ENCODE data around the gene PRRG4. TPM values are rescaled to one million over a fixed set of nuclear protein-coding genes. Genes with fewer than 3 reads are reported as not detected.
"Not testable (repeated sequence)": the region's sequence is repeated elsewhere in the genome, so short reads cannot be mapped to it uniquely, and the experiment has no call there.

Gene PRRG4
- total RNA-seq, 1 donor from 2014 or later: not detected

DNA sequence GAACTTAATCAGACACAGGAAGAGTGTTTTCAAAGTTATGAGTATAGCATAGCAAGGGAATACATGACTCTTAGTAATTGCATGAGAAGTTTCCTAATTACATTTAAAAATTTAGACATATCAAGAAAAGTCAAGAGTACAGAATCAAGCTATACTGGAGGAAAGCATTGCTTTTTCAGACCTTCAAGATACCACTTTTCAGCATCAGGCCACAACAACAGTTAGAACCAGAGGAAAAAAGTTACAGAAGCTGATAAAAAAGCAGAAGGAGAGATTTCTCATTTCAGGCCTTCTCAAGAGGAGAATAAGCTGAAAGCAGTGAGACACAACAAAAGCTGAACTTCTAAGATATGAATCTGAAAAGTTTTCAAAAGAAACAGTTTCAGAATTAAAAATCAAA, 34.8 kb downstream of the PRRG4 start:
- H3K27ac Mint-ChIP-seq (ENCODE audit: unreplicated experiment): no peak overlapping the region
- no peak for DNase-seq (ENCODE audit: low spot score)
- H3K4me1 Mint-ChIP-seq (ENCODE audit: low read depth): no peaks in the 10 kb centered on the region

DNA sequence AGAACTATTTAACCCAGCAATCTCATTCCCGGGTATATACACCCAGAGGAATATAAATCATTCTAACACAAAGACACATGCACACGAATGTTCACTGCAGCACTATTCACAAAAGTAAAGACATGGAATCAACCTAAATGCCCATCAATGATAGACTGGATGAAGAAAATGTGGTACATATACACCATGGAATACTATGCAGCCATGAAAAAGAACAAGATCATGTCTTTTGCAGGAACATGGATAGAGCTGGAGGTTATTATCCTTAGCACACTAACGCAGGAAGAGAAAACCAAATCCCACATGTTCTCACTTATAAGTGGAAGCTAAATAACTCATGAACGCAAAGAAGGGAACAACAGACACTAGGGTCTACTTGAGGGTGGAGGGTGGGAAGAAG, 39.0 kb downstream of the PRRG4 start:
- peaks cover 22% of the 10 kb centered on the region for H3K27me3 Mint-ChIP-seq (ENCODE audit: low read depth)
- H3K27ac Mint-ChIP-seq (ENCODE audit: unreplicated experiment); DNase-seq (ENCODE audit: low spot score): not testable (repeated sequence)

More for the DNA sequence above, 34.8 kb downstream of the PRRG4 start:
- Mint-ChIP-seq H3K36me3 (ENCODE audit: low read depth) (peaks cover 4% of the 10 kb centered on the region), H3K27me3 (ENCODE audit: low read depth) (peaks cover 32% of the 10 kb centered on the region), H3K9me3 (ENCODE audit: low read depth) (peaks cover 5% of the 10 kb centered on the region), H3K4me3 (ENCODE audit: unreplicated experiment) (no peak overlapping the region)
- TF ChIP-seq, protein P1, sequence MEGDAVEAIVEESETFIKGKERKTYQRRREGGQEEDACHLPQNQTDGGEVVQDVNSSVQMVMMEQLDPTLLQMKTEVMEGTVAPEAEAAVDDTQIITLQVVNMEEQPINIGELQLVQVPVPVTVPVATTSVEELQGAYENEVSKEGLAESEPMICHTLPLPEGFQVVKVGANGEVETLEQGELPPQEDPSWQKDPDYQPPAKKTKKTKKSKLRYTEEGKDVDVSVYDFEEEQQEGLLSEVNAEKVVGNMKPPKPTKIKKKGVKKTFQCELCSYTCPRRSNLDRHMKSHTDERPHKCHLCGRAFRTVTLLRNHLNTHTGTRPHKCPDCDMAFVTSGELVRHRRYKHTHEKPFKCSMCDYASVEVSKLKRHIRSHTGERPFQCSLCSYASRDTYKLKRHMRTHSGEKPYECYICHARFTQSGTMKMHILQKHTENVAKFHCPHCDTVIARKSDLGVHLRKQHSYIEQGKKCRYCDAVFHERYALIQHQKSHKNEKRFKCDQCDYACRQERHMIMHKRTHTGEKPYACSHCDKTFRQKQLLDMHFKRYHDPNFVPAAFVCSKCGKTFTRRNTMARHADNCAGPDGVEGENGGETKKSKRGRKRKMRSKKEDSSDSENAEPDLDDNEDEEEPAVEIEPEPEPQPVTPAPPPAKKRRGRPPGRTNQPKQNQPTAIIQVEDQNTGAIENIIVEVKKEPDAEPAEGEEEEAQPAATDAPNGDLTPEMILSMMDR (IDR thresholded peaks at IDR 0.05): no peak

GRCh38 chr11:32870676-32871075, 40.9 kb downstream of the PRRG4 start:
- Mint-ChIP-seq H3K9me3 (ENCODE audit: low read depth) (peaks cover 18% of the 10 kb centered on the region), H3K4me3 (ENCODE audit: unreplicated experiment) (no peak overlapping the region), H3K27ac (ENCODE audit: unreplicated experiment) (no peak overlapping the region), H3K36me3 (ENCODE audit: low read depth) (peaks cover 5% of the 10 kb centered on the region), H3K4me1 (ENCODE audit: low read depth) (no peaks in the 10 kb centered on the region), H3K27me3 (ENCODE audit: low read depth) (peaks cover 29% of the 10 kb centered on the region)
- TF ChIP-seq, protein P1 (IDR thresholded peaks at IDR 0.05): peak; percentile 50
- DNase-seq (ENCODE audit: low spot score): no peak

More for the DNA sequence above, 39.0 kb downstream of the PRRG4 start:
- peaks cover 12% of the 10 kb centered on the region for H3K9me3 Mint-ChIP-seq (ENCODE audit: low read depth)
- not testable (repeated sequence) for H3K4me1 Mint-ChIP-seq (ENCODE audit: low read depth); H3K4me3 Mint-ChIP-seq (ENCODE audit: unreplicated experiment); H3K36me3 Mint-ChIP-seq (ENCODE audit: low read depth)

- Mint-ChIP-seq H3K36me3 (ENCODE audit: low read depth) (peaks cover 2% of the 10 kb centered on the region), H3K27me3 (ENCODE audit: low read depth) (peaks cover 17% of the 10 kb centered on the region), H3K9me3 (ENCODE audit: low read depth) (peaks cover 12% of the 10 kb centered on the region), H3K4me1 (ENCODE audit: low read depth) (no peaks in the 10 kb centered on the region), H3K27ac (ENCODE audit: unreplicated experiment) (no peak overlapping the region), H3K4me3 (ENCODE audit: unreplicated experiment) (no peak overlapping the region)
- TF ChIP-seq, protein P1 (IDR thresholded peaks at IDR 0.05): no peak
- no peak for DNase-seq (ENCODE audit: low spot score)
Observed at GRCh38 chr11:32874132-32874531, 44.4 kb downstream of the PRRG4 start.

DNA sequence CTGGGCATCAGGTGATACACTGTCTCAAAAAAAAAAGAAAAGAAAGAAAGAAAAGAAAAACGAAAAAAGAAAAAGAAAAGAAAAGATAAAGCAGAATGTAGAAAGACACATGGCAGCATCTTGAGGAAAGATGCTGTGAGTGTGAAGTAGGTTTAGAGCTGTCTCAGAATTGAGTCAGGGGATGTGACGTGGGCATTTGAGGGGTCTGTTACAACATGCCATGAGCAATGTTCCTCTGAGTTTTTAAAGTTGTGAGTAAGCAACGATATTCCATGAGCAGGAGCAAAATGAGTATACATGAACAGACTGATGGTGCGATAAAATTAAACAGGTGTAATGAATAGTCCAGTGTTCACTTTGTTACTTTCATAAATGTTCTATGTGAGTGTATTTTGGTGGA, 51.6 kb downstream of the PRRG4 start:
- no peaks in the 10 kb centered on the region for H3K9me3 Mint-ChIP-seq (ENCODE audit: low read depth)
- H3K36me3 Mint-ChIP-seq (ENCODE audit: low read depth): no peaks in the 10 kb centered on the region
- no peak overlapping the region for H3K4me3 Mint-ChIP-seq (ENCODE audit: unreplicated experiment)
- TF ChIP-seq, protein P1 (IDR thresholded peaks at IDR 0.05): no peak
- DNase-seq (ENCODE audit: low spot score): no peak
- no peaks in the 10 kb centered on the region for H3K4me1 Mint-ChIP-seq (ENCODE audit: low read depth)
- no peak overlapping the region for H3K27ac Mint-ChIP-seq (ENCODE audit: unreplicated experiment)
- peaks cover 12% of the 10 kb centered on the region for H3K27me3 Mint-ChIP-seq (ENCODE audit: low read depth)

- Mint-ChIP-seq H3K4me1 (ENCODE audit: low read depth) (no peaks in the 10 kb centered on the region), H3K9me3 (ENCODE audit: low read depth) (no peaks in the 10 kb centered on the region), H3K27me3 (ENCODE audit: low read depth) (peaks cover 10% of the 10 kb centered on the region), H3K27ac (ENCODE audit: unreplicated experiment) (no peak overlapping the region), H3K4me3 (ENCODE audit: unreplicated experiment) (no peak overlapping the region), H3K36me3 (ENCODE audit: low read depth) (no peaks in the 10 kb centered on the region)
- TF ChIP-seq, protein P1 (IDR thresholded peaks at IDR 0.05): no peak
- DNase-seq (ENCODE audit: low spot score): no peak
Observed at GRCh38 chr11:32883421-32883820, 53.7 kb downstream of the PRRG4 start.
